Naive thymus-derived CD8-positive, alpha-beta T cell (primary cell): ENCODE results near the gene DIPK1A. TPM values are rescaled to one million over a fixed set of nuclear protein-coding genes. Genes with fewer than 3 reads are reported as not detected.

Experiments
- ATAC-seq, 2 donors: fragments of 150-1000 bp; cut with Tn5 transposase in 1 of 2; sonication (Bioruptor Pico), chemical (Tn5 transposase) in 1 of 2; 1 replicate in 1 of 2; 2 replicates in 1 of 2; pipeline ENCODE4 v1.10.0; 2021; ENCODE audit warnings: mild to moderate bottlenecking in 2 of 2, moderate library complexity in 2 of 2
- POLR2A ChIA-PET: fragments of 350-600 bp; sonication (Branson Sonifier 250); formaldehyde crosslinking; loops from one replicate; lab custom pipeline; 2021; ENCODE audit warnings: antibody characterized with exemption; lab: Charles Lee
- DNase-seq, 10 donors: peaks; one replicate each; pipeline versions ENCODE4 v3.0.0 to v3.0.0-alpha.2; 2020 to 2022
- H3K27ac Mint-ChIP-seq, 10 donors: one replicate each; pipeline ENCODE4 v1.8.0; 2020 to 2022; ENCODE audit warnings: mild to moderate bottlenecking in 10 of 10, mixed read lengths in 10 of 10, moderate library complexity in 4 of 10, inconsistent platforms in 1 of 10
- H3K27me3 Mint-ChIP-seq, 5 donors: one replicate each; pipeline ENCODE4 v1.8.0; 2021 to 2022; ENCODE audit warnings: mixed read lengths in 5 of 5
- H3K36me3 Mint-ChIP-seq, 3 donors: one replicate each; pipeline ENCODE4 v1.8.0; 2020 to 2022; ENCODE audit warnings: mixed read lengths in 3 of 3, mild to moderate bottlenecking in 2 of 3, inconsistent platforms in 1 of 3
- H3K4me1 Mint-ChIP-seq, 4 donors: one replicate each; pipeline ENCODE4 v1.8.0; 2021 to 2022; ENCODE audit warnings: mixed read lengths in 4 of 4
- H3K4me3 Mint-ChIP-seq, 10 donors: one replicate each; pipeline ENCODE4 v1.8.0; 2020 to 2022; ENCODE audit warnings: mild to moderate bottlenecking in 10 of 10, mixed read lengths in 10 of 10, moderate library complexity in 6 of 10, inconsistent platforms in 1 of 10
- H3K9me3 Mint-ChIP-seq, 9 donors: one replicate each; pipeline ENCODE4 v1.8.0; 2020 to 2022; ENCODE audit warnings: mixed read lengths in 9 of 9, mild to moderate bottlenecking in 3 of 9, inconsistent platforms in 1 of 9, moderate library complexity in 1 of 9
- polyA plus RNA-seq, 3 donors: library from polyadenylated mRNA; unstranded; fragments of 300-500 nt; fragmentation: Illumina TruSeq; gene quantifications; one replicate each; pipeline ENCODE4 v1.2.3, GENCODE V29; 2021
- total RNA-seq, 8 experiments: library from RNA in 2 of 8; stranded (reverse) in 2 of 8; gene quantifications; one replicate each; pipeline ENCODE4 v1.2.3 and lab custom pipeline; 2021 to 2026

The DIPK1A gene
- total and polyA plus RNA-seq, 5 experiments from 2014 or later = 11.5 to 14.8 (median 14.1) TPM

DNA sequence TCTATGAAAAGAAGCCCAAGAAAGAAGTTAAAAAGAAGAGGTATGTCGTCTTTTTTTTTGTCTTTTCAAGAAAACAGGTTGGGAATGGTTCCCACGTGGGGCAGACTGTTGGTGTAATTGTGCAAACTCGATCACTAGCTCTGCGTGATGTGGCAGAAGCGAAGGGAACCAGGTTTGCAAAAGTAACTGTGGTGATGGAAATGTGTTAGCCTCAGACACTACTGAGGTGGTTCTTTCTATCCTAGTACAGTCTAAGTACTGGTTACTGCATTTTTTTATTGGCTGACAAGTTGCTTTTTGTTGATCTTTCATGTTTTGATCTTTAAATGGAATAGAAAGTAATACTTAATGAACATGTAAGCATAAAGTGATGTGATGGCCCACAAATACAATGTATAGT lies 120.7 kb downstream of the DIPK1A start:
- Mint-ChIP-seq H3K9me3 (no peaks in the 10 kb centered on the region), H3K36me3 (peaks cover 3 to 93% (median 33%) of the 10 kb centered on the region in 3 donors), H3K27ac (peak overlapping the region in 9 of 10 donors; percentile 3 to 73 (median 59)), H3K27me3 (no peaks in the 10 kb centered on the region), H3K4me1 (peaks cover 14 to 54% (median 50%) of the 10 kb centered on the region in 4 donors), H3K4me3 (peak overlapping the region in 2 of 10 donors; percentile 14 to 15)
- ATAC-seq = no peak
- POLR2A ChIA-PET = interaction anchor here (0.7 to 1.2 kb wide), 2 partner anchors 9 to 1080 kb away, joined by 5 to 6 read pairs; partner anchors contain the start of gene RPL5
- DNase-seq = no peak

DNA sequence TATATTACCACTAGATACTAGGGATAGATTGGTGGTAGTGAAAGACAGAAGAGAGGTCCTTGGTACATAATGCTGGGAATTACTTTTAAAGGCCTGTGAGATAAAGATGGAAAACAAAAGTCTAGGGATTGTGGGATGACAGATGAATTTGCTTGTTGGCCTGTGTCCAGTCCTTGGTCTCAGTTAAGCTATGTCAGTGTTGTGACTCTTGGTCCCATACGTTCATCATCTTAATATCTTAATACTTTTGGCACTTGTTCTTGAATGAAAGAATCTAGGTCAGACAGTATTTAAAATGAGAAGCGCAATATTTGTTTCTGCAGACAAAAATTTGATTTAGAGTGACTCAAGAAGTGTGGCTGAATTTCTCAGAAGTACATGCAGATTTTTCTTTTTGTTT lies 121.8 kb downstream of the DIPK1A start:
- Mint-ChIP-seq H3K4me3 (peak overlapping the region in 6 of 10 donors; percentile 18 to 50 (median 23)), H3K27ac (peak overlapping the region in 9 of 10 donors; percentile 25 to 84 (median 63)), H3K27me3 (no peaks in the 10 kb centered on the region), H3K36me3 (peaks cover 3 to 99% (median 43%) of the 10 kb centered on the region in 3 donors), H3K9me3 (no peaks in the 10 kb centered on the region), H3K4me1 (peaks cover 22 to 66% (median 61%) of the 10 kb centered on the region in 4 donors)
- POLR2A ChIA-PET = interaction anchor here (0.7 to 0.9 kb wide), 2 partner anchors 8 to 121 kb away, joined by 3 to 4 read pairs; no protein-coding TSS in a partner anchor
- ATAC-seq (no peak), DNase-seq (no peak)

DNA sequence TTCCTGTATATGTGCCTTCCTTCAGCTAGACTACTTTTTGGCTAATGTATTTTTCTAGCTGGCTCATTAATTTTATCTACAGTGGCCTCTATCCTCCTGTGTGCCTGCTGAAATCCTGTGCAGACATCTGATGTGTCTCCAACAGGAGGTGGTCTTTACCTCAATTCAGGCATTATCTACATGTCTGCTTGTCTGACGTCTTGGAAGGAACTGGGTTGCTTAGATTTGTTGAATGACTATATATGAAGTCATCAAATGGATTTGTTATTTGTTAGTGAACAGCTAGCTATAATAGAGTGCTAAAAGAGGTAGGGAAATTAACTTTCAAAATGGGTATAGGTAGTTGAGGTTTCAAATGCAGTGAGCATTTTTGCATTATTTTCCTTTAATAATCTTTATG lies 122.7 kb downstream of the DIPK1A start:
- ATAC-seq (peak in 1 of 2 donors; percentile 16), DNase-seq (no peak)
- Mint-ChIP-seq H3K4me1 (peaks cover 26 to 75% (median 70%) of the 10 kb centered on the region in 4 donors), H3K36me3 (peaks cover 3 to 99% (median 36%) of the 10 kb centered on the region in 3 donors), H3K27me3 (no peaks in the 10 kb centered on the region), H3K4me3 (peak overlapping the region in 7 of 10 donors; percentile 11 to 67 (median 25)), H3K27ac (peak overlapping the region; percentile 17 to 84 (median 60)), H3K9me3 (no peaks in the 10 kb centered on the region)
- POLR2A ChIA-PET = interaction anchor here (0.6 to 0.9 kb wide), 3 partner anchors 9 to 124 kb away, joined by 3 to 4 read pairs (median 4); no protein-coding TSS in a partner anchor

DNA sequence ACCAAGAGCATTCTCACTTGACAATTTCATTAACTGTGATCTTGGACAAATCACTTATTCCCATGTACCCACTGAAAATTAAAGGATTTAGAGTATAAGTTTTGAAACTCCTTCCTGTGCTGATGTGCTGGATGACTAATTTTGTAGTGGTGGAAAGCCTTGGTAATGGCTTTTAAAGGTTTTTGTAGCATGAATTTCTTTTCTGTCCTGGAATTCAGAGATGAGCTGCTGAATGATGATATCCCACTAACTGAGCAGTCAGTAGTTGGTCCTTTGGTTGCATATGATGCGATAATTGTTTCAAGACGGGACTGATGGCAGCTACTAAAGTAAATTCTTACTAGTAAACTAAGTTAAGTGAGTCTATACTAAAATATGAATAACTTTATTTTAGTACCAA lies 124.2 kb downstream of the DIPK1A start:
- Mint-ChIP-seq H3K27ac (peak overlapping the region in 8 of 10 donors; percentile 3 to 84 (median 64)), H3K27me3 (no peaks in the 10 kb centered on the region), H3K36me3 (peaks cover 6 to 95% (median 33%) of the 10 kb centered on the region in 3 donors), H3K9me3 (no peaks in the 10 kb centered on the region), H3K4me3 (peak overlapping the region in 8 of 10 donors; percentile 2 to 73 (median 38)), H3K4me1 (peaks cover 28 to 88% (median 81%) of the 10 kb centered on the region in 4 donors)
- POLR2A ChIA-PET = interaction anchor here (0.6 kb wide), 1 partner anchor 8 kb away, joined by 8 read pairs; no protein-coding TSS in a partner anchor
- no peak for DNase-seq
- ATAC-seq = no peak

DNA sequence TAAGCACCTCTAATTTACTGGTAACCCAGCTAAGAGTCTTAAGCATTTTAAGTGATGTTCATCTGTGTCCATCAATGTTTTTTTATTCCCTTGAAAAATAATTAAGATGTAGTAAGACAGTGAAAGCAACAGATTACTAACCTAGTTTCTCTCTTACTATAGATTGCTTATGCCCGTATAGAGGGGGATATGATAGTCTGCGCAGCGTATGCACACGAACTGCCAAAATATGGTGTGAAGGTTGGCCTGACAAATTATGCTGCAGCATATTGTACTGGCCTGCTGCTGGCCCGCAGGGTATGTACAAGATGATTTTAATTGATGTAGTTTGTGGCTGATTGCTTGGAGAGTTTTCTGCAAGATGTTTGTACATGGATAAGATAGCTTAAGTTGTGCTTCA lies 126.6 kb downstream of the DIPK1A start:
- no peak for DNase-seq
- POLR2A ChIA-PET = interaction anchor here (0.7 kb wide), 1 partner anchor 127 kb away, joined by 4 read pairs; no protein-coding TSS in a partner anchor

DNA sequence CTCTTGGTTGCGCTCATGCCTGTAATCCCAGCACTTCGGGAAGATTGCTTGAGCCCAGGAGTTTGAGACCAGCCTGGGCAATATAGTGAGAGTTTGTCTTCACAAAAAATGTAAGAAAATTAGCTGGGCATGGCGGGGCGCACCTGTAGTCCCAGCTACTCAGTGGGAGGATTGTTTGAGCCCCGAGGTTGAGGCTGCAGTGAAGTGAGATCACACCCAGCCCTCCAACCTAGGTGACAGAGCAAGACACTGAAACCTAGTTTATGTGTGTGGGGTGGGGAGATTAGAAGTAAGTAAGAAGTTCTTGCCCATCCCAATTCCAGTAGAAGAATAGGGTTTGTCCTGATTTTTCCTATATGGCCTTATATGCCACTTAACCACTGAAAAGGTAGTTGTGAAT lies 127.4 kb downstream of the DIPK1A start:
- POLR2A ChIA-PET = no interaction called here
- no peak for ATAC-seq
- Mint-ChIP-seq H3K9me3 (no peaks in the 10 kb centered on the region), H3K27ac (peak overlapping the region; percentile 96 to 100 (median 98)), H3K27me3 (no peaks in the 10 kb centered on the region), H3K36me3 (peaks cover 5 to 67% (median 25%) of the 10 kb centered on the region in 3 donors), H3K4me1 (peaks cover 26 to 72% (median 68%) of the 10 kb centered on the region in 4 donors), H3K4me3 (peak overlapping the region; percentile 94 to 100 (median 98))
- no peak for DNase-seq

More for the DNA sequence above, 126.6 kb downstream of the DIPK1A start:
- Mint-ChIP-seq H3K4me1 (peaks cover 26 to 79% (median 74%) of the 10 kb centered on the region in 4 donors), H3K27me3 (no peaks in the 10 kb centered on the region), H3K9me3 (no peaks in the 10 kb centered on the region), H3K4me3 (peak overlapping the region; percentile 29 to 100 (median 98)), H3K27ac (peak overlapping the region; percentile 96 to 100 (median 98)), H3K36me3 (peaks cover 5 to 75% (median 25%) of the 10 kb centered on the region in 3 donors)
- ATAC-seq = no peak

DNA sequence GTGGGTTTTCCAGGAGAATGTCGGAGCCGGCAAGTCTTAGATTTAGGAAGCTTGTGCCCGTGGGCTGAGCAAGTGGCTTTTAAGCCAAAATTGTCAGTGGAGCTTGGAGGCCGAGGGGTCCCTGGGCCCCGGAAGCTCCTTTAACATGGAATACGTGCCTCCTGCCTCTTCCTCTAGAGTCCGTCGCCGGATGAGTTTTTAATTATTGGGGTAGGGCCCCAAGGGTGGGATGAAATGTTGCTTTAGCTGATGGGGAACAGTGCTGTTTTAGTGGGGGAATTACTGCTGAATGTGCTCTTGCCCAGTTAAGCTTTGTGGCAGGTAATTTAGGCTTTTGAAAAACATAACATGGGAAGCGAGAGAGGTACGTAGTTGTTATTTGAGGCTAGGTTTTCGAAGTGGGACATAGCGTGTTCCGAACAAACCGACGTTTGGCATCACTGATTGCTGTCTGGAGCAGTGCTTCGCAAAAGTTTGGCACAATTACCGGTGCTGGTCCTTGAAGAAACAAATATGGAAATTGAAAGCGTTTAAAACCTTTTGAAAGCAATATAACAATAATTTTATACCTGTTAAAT lies 128.6 kb downstream of the DIPK1A start:
- DNase-seq = no peak
- peak overlapping the region; percentile 94 to 100 (median 98) for H3K4me3 Mint-ChIP-seq
- ATAC-seq = peak; percentile 5 to 10
- peaks cover 5 to 55% (median 25%) of the 10 kb centered on the region in 3 donors for H3K36me3 Mint-ChIP-seq
- POLR2A ChIA-PET = interaction anchor here (0.8 to 2.6 kb wide), 15 partner anchors 8 to 752 kb away, joined by 3 to 34 read pairs (median 4); partner anchors contain the start of genes DIPK1A, DR1, EVI5 and MTF2
- H3K9me3 Mint-ChIP-seq = no peaks in the 10 kb centered on the region
- peak overlapping the region; percentile 96 to 100 (median 98) for H3K27ac Mint-ChIP-seq
- H3K27me3 Mint-ChIP-seq = no peaks in the 10 kb centered on the region
- H3K4me1 Mint-ChIP-seq = peaks cover 21 to 60% (median 55%) of the 10 kb centered on the region in 4 donors

DNA sequence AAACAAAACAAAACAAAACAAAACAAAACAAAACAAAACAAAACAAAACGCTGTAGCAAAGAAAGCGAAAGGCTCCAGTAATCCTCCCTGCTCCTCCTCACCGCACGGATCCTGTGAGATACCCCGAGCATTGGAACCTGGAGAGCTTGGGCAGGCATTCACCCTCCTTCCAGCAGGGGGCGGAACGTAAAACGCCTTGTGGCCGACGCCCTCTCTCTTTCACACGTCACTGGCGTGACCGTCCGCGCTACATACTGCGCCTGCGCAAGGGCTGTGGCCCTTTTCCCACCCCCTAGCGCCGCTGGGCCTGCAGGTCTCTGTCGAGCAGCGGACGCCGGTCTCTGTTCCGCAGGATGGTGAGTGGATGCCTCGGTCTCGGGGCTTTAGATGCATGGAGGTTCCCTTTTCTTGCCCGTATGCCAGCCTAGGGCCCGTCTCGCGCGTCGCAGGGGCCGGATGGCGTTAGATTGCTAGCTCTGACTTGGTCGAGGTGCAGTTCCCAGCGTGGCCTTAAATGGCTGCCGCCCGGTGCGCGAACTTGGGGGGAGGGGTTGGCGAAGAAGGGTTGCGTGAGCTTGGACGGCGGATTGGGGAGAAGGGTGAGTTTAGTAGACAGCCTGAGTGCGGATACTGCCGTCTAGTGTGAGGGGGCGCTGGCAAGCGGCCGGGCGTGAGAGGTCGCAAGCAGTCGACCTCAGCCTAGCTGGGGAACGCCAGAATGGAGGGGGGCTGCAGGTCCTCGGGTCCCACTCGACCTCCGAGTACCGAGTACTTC lies 129.3 kb downstream of the DIPK1A start, which contains the start of gene RPL5:
Gene RPL5 (plus strand): TSS at position 279 of the 775 bp plus-strand sequence. CDS start 75 bp downstream, at position 354.
- H3K4me3 Mint-ChIP-seq = peak within 1 kb of the TSS; percentile 94 to 100 (median 98)
- no peaks in the 10 kb centered on the region for H3K27me3 Mint-ChIP-seq
- peak within 1 kb of the TSS; percentile 96 to 100 (median 98) for H3K27ac Mint-ChIP-seq
- peaks cover 5 to 48% (median 23%) of the 10 kb centered on the region in 3 donors for H3K36me3 Mint-ChIP-seq
- POLR2A ChIA-PET = interaction anchor here (0.6 to 2.6 kb wide), 18 partner anchors 8 to 1808 kb away, joined by 3 to 34 read pairs (median 4); partner anchors contain the start of genes DIPK1A, DR1, EVI5 and MTF2
- DNase-seq (peak; percentile 91 to 100 (median 98)), ATAC-seq (peak; percentile 83 to 85)
- H3K9me3 Mint-ChIP-seq = no peaks in the 10 kb centered on the region
- H3K4me1 Mint-ChIP-seq = peaks cover 18 to 53% (median 49%) of the 10 kb centered on the region in 4 donors

DNA sequence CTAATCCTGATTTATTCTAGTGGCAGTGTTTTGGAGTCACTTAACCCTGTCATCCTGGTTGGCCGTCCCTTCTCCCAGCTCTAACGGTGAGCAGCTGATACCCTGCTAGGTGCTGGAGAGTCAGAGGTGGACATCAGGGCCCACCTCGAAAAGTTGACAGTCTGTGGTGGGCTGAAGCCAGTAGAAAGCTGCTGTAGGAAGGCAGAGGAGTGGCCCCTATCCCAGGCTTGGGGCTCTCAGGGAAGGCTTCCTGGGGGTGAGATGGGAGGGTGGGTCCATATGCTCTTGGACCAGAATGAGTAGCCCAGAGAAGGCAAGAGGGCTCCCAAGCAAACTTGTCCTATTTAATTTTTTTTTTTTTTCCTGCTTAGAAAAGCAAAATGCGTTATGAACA lies 129.9 kb downstream of the DIPK1A start:
- Mint-ChIP-seq H3K4me3 (peak overlapping the region; percentile 18 to 100 (median 98)), H3K36me3 (peaks cover 5 to 42% (median 23%) of the 10 kb centered on the region in 3 donors), H3K27ac (peak overlapping the region in 5 of 10 donors; percentile 96 to 100 (median 97)), H3K27me3 (no peaks in the 10 kb centered on the region), H3K9me3 (no peaks in the 10 kb centered on the region), H3K4me1 (peaks cover 18 to 47% (median 44%) of the 10 kb centered on the region in 4 donors)
- POLR2A ChIA-PET = interaction anchor here (0.6 to 2.6 kb wide), 11 partner anchors 9 to 1807 kb away, joined by 3 to 34 read pairs (median 4); partner anchors contain the start of genes DIPK1A, DR1 and TMED5
- no peak for ATAC-seq
- no peak for DNase-seq

DNA sequence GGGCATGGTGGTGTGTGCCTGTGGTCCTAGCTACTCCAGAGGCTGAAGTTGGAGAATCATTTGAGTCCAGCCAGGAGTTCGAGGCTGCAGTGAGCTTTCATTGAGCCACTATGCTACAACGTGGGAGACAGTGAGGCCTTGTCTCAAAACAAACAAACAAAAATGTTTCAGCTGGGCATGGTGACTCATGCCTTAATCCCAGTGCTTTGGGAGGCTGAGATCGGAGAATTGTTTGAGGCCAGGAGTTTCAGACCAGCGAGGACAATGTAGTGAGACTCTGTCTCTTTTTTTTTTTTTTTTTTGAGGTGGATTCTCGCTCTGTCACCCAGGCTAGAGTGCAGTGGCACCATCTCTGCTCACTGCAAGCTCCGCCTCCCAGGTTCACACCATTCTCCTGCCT lies 134.5 kb downstream of the DIPK1A start:
- ATAC-seq = no peak
- Mint-ChIP-seq H3K4me1 (peaks cover under 1 to 4% (median 2%) of the 10 kb centered on the region in 4 donors), H3K27me3 (no peaks in the 10 kb centered on the region), H3K9me3 (no peaks in the 10 kb centered on the region), H3K27ac (no peak overlapping the region), H3K36me3 (peaks cover 0 to under 1% (median under 1%) of the 10 kb centered on the region in 3 donors), H3K4me3 (no peak overlapping the region)
- DNase-seq = no peak
- POLR2A ChIA-PET = no interaction called here

DNA sequence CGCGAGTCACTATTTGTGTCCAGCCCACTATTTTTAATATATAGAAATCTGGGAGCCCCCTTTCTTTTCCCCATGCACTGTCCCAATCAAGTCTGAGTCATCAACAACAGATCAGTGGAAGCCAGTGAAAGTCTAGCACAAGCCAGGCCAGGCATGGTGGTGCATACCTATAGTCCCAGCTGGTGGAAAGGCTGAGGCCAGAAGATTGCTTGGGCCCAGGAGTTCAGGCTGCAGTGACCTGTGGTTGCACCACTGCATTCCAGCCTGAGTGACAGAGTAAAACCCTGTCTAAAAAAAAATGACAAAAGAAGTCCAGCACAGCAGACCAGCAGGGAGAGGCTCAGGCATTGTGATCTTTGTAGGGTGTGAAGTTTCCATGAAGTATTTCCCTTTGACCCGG lies 138.4 kb downstream of the DIPK1A start:
- DNase-seq (no peak), ATAC-seq (no peak)
- Mint-ChIP-seq H3K4me3 (no peak overlapping the region), H3K36me3 (no peaks in the 10 kb centered on the region), H3K27ac (no peak overlapping the region), H3K9me3 (no peaks in the 10 kb centered on the region), H3K27me3 (peaks cover 0 to 8% (median 3%) of the 10 kb centered on the region in 5 donors), H3K4me1 (no peaks in the 10 kb centered on the region)
- POLR2A ChIA-PET = no interaction called here

DNA sequence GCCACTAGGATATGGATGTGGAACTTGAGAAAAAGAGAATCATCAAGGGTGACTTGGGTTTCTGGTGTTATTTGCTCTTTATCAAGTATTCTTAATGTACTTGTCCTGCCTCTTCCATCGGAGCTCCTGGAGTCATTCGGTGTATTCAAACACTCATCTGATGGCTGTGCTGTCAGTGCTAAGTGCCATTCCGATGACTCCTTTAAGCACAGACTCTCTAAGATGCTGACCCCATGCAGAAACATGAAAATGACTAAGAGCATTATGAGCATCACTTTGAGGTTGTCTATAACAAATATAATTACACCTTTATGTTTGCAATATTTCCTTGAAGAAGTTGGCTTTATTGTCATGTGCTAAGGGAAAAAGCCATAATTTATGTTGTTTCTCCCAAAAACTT lies 140.7 kb downstream of the DIPK1A start:
- Mint-ChIP-seq H3K27me3 (peaks cover 2 to 20% (median 7%) of the 10 kb centered on the region in 5 donors), H3K27ac (no peak overlapping the region), H3K36me3 (no peaks in the 10 kb centered on the region), H3K4me1 (no peaks in the 10 kb centered on the region), H3K9me3 (no peaks in the 10 kb centered on the region), H3K4me3 (no peak overlapping the region)
- DNase-seq (no peak), ATAC-seq (no peak)
- POLR2A ChIA-PET = no interaction called here
